GM21528 (cell line): ENCODE data around the gene ZSCAN32.

Experiments
- ATAC-seq: cut with Tn5 transposase; IDR thresholded peaks from one replicate; pipeline ENCODE4 v1.9.1; 2021; ENCODE audit warnings: mild to moderate bottlenecking, moderate library complexity; ENCODE audit not compliant: unreplicated experiment, low FRiP score

The ZSCAN32 gene

DNA sequence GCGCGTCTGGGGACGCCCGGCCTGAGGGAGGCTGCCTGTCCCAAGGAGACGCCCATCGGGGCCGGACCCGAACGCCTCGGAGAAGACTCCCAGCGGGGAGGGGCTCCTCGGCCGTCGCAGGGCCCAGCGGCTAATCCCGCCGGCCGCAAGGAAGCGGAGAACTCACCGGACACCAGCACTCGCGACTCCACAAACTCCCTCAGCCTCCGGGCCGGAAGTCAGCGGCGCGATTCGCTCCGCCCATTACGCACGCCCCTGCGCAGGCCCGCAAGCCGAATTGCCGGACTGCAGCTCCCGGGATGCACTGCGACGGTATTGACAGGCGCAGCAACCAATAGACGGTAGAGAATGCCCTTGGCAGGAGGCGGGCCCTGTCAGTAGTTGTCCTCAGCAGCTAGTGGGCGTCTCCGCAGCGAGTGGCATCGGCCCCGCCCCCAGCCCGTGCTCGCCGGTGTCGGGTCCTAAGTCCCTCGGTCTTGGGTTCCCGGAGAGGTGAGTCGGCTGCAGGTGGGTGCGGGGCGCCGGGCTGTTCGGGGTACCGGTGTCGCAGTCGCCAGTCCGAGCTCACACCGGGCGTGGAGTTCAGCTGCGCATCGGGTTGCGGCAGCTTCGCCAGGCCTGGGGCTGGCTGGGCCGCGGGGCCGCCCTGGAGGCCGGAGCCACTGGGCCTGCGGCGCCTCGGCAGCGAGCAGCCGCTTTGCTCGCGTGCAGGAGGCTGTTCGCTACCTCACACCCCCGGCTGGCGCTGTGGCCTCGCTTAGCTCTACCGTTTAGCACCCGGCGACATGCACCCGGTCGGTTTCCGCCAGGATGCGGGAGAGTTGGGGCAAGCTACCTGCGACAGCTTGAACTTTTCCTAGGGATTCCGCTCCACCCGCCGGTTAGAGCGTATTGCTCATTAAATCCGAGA lies at the start of gene ZSCAN32, which contains the start of gene ZNF174:
TSS of gene ZSCAN32 (minus strand) at position 226 of the 910 bp plus-strand sequence. CDS start 3,447 bp downstream, outside the sequence.
TSS of gene ZNF174 (plus strand) at position 437 of the 910 bp plus-strand sequence. CDS start 790 bp downstream, outside the sequence.
- ATAC-seq = peak; percentile 96

DNA sequence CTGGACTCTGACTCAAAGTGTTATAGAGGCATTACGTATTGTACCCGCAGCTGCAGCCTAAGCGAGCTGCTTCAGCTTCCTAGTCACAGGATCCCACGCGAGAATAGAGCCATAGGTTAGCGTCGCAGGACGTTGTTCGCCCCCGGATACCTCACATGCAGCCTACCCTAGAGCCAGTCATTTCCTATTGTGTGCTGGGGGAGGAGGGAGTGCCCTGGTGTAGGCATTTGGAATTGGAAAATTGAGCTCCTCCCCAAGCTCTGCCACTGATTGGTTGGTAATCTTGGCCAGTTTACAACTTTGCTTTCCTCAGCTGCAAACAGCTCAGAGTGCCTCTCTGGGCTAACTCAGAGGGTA lies 43.2 kb upstream of the ZSCAN32 start:
- ATAC-seq = no peak

DNA sequence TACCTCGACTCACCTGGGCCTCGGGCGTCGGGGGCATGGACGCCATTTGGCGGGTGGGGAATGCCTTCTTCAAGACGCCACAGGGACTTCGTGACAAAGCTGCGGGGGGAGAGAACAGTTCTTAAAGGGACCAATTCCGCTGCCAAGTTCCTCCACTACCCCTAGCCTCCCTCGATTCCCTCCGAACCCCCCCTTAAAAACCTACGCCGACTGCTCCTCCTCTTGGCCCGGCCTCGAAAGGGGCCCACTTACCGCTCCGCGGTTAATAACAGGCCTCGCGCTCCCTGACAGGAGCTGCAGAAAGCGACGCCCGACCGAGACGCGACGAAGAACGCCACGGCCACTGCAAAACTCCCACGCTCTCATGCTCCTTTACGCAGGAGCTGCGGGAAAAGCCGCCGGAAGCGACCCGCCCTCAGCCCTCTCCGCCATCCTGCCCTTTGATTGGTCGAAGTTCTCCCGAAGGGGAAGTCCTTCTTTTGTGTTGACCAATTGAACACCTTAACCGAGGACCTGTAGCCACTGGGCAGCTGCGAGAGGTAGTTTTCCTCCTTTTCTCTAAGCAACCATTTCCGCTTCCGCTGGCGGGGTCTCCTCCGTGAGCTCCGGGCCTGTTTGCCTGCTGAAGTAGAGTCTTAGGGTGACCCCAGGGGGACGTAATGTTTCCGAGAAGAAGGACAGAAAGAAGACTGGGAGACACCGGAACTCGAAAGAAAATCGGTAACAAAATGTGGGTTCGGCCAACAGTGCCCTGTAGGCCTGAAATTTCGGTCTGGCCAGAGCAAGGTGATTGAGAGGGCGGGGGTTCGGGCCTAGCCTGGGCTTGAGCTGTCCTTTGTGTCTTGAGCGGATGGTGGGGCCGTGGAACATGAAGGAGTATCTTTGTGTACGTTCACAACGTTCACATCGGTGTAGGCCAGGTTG lies 42.6 kb upstream of the ZSCAN32 start, which contains the start of the genes NAA60 and ZNF597:
TSS of gene NAA60 (plus strand) at position 573 of the 924 bp plus-strand sequence. CDS start 32,548 bp downstream, outside the sequence.
TSS of gene ZNF597 (minus strand) at position 397 of the 924 bp plus-strand sequence. CDS start at position 46, 351 bp downstream.
- no peak for ATAC-seq

DNA sequence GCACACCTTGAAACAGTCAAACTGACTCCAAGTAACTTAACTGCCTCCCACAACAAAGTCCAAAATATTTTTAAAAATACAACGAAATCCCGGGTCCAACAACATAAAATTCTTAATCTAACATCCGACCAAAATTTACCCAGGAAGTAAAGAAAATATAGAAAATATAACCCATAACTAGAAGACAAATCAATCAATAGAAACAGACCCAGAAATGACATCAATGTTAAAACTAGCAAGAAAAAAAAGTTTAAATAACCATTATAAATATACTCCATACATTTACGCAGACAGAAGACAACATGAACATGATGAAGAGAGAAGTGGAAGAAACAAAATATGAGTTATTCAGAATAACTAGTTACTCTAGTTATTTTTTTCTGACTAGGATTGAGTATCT lies 38.8 kb upstream of the ZSCAN32 start:
- no peak for ATAC-seq

DNA sequence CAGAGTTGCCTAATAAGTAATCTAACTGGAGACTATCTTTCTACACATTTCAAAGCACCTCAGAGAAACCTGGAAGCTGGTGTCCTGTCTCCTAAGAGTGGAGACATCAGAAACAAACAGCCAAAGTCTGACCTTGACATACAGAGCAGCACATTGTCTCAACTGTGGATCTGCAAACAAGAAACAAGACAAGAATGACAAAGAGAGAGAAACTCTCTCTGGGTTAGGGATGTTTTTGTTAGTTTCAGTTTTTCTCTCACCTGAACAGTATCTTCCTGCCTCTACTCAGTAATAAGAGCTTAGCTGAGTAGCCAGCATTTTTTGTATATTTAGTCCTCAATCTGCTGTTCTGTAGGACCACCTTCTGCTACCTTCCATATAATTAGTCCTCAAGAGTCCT lies 33.6 kb upstream of the ZSCAN32 start:
- ATAC-seq = no peak

DNA sequence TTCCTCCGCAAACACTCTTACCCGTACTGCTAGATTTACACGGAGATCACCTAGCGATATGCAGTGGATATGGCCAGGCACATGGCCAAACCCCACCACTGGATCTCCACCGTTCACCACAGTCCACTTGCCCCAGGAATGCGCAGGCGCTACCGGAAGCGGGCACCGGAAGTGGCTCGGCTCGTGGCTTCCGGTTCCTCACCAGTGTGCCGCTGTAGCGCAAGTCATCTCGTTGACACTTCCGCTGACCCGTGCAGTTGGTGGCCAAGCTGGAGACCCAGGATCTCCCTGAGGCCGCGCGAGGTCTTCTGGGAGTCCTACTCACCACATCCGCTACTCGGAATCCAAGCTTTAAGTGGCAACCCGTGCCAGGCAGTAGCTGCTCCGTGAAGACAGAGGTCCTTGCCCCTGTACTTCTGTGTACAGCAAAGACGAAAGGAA lies 31.0 kb upstream of the ZSCAN32 start:
- ATAC-seq = no peak

DNA sequence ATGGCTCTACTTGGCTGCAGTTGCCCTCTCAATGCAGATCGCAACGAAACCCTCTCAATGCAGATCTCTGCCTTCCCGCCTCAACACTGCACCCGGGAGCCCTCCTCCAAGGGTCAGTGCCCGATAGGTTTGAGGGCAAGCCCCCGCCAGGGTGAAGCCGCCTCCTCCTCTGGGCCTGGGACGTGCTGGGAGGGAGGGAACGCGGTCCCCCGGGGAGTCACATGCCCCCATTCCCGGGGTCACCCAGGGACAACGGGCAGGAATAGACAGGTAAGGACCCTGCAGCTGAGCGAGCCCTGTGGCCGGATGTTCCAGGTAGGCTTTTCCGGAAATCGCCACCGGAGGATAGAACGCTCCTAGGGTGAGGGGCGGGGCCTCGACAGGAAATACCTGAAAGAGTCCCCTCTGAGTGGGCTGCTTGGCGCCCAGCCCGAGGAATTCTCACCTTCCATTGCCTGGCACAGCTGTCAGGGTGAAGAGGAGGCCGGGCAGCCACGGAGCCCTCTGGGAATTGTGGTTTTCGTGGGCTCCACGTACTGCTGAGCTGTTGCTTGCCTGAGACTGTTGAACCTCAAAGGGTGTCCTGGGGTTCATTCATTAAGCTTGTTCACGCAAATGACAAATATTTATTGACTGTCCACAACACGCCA lies 13.1 kb upstream of the ZSCAN32 start:
- ATAC-seq = no peak

DNA sequence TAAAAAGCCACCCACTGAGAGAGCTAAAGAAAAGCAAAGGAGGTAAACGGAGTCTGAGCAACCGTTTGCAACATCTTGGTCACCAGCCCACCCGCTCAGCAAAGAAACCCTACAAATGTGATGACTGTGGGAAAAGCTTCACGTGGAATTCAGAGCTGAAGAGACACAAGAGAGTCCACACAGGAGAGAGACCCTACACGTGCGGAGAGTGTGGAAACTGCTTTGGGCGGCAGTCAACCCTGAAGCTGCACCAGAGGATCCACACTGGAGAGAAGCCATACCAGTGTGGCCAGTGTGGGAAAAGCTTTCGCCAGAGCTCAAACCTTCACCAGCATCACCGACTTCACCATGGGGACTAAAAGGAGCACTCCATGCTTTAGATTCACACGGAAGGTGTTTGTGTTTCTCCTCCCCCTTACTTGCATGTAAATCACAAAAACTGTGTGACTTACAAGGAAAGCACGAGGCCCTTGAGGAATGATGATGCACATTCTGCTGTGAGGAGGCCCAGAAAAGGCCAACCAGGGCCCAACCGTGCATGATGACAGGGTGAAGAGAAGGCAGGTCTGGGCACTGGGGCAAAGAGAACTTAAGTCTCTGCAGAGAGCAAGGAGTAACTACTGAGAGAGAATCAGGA lies 7.9 kb upstream of the ZSCAN32 start:
- no peak for ATAC-seq

DNA sequence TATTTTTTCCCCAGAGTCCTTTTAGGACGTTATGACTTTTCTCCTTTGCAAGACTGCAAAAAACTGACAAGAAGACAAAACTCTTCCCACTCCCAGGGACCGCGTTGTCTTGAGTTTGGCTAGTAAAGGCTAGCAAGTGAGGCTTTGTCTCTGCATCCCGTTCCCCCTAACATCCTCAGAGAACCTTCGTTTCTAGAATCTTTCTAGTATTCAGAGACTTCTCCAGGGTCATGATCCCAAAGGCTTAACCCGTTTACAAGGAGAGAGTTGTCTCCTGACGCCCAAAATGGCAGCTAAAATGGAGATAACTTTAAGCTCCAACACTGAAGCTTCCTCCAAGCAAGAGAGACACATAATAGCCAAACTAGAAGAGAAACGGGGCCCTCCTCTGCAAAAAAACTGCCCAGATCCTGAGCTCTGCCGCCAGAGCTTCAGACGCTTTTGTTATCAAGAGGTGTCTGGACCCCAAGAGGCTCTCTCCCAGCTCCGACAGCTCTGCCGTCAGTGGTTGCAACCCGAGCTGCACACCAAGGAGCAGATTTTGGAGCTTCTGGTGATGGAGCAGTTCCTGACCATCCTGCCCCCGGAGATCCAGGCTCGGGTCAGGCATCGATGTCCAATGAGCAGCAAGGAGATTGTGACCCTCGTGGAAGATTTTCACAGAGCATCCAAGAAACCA lies 1.1 kb upstream of the ZSCAN32 start:
- ATAC-seq = no peak

DNA sequence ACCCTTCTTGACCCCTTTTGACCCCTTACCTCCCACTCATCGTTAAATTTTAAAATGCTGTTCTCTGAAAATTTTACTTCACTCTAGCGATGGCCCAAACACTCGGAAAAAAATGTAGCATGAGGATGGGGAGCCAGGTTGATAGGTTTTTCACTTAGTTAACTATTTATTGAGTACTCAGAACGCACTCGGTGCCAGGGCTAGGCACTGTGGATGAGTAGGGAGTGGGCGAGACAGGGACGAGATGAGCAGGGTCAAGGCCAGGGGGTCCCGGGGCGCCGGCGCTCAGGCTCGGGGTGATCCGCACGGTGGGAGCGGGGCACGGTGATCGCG lies 392 bp downstream of the ZSCAN32 start:
- peak; percentile 39 for ATAC-seq

DNA sequence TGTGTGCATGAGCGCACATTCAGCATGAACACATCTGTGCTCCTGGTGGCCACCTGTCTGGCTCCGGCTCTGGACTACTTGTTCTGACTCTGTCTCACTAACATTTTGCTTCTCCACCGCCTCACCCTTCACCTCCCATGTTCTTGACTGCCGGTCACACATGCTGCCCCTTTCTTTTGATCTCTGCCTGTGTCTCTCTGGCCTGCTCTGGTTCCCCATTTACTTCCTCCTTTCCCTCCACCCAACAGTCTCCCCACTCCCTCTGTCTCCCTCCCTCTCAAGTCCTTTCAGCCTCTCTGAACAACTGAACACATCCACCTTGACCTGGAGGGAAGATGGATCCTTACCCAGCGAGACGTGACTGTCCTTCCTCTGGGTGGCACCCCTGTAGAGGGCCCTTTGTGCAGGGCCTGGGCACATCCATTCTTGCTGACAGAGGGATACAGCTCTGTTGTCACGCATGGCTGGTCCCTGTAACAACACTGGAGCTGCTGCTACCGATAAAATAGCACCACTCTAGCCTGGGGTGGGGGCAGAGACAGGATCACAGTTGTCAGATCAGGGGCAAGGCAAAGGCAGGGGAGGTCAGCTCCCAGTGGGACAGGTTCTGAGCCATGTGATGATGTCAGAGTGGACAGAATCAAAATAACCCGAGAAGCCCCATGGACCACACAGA lies 11.0 kb downstream of the ZSCAN32 start:
- no peak for ATAC-seq

DNA sequence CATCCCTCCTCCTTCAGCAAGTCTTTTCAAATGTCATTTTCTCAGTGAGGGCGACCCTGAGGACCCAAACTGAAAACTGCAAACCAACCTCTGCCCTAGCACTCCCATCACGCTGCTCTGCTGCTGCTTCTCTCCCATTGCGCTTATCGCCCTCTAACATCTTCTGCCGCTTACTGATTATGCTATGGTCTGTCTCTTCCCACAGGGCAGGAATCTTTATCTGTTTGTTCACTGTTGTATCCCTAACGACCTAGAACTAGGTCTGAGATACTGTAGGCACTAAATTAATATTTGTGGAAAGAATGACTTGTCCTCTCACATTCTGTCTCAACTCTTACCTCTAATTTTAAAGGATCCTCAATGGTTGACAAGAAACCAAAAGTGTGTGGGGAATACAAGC lies 12.5 kb downstream of the ZSCAN32 start:
- ATAC-seq = no peak

DNA sequence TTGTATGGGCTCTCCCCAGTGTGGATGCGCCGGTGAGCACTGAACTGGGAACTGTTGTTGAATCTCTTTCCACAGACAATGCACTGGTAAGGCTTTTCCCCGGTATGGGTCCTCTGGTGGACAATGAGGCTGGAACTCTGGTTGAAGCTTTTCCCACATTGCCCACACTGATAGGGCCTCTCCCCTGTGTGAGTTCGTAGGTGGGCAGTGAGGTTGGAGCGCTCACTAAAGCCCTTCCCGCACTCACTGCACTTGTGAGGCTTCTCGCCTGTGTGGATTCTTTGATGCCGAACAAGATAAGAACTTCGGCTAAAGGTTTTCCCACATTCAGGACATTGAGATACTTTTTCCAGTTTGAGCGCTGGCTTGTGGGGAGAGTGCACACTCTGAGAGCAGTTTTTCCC lies 17.8 kb downstream of the ZSCAN32 start:
- ATAC-seq = no peak

DNA sequence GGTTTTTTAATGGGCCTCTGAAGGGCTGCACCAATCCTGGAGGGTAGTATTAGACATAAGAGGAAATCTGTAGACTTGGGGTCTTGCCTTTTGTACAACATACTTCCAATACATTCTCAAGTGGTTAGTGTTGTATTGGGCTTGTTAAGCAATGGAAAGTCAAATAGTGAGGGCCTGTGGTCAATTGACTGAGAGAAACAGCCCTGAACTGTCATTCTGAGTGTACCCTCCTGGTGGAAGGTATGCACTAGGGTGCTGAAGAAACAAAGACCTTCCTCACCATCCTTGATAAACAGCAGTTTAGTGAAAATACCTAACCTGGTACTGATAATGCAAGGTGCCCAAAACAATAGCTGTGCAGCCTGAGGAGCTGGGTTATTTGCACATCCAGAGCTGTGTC lies 22.9 kb downstream of the ZSCAN32 start:
- no peak for ATAC-seq

DNA sequence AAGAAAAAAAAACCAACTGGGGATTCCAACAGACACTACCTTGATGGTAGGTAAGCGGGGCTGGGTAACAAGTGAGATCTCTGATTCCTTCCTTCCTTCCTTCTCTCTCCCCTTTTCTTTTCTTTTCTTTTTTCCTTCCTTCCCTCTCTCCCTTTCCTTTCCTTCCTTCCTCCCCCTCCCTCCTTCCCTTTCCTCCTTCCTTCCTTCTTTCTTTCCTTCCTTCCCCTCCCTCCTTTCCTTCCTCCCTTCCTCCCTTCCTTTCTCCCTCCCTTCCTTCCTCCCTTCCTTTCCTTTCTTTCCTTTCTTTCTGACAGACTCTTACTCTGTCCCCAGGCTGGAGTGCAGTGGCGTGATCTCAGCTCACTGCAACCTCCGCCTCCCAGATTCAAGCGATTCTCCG lies 25.1 kb downstream of the ZSCAN32 start:
- ATAC-seq = no peak

DNA sequence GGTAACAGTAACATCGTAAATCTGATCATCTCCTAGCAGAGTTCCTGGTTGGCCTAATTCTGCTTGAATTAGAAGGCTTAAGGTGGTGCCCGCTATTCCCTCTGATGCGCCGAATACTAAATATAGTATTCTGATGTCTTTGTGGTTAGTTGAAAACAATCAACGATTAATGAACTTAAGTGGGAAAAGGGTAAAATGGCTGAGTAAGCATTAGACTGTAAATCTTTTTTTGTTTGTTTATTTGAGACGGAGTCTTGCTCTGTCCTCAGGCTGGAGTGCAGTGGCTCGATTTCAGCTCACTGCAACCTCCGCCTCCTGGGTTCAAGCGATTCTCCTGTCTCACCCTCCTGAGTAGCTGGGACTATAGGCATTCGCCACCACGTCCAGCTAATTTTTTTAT lies 31.7 kb downstream of the ZSCAN32 start:
- ATAC-seq = no peak

DNA sequence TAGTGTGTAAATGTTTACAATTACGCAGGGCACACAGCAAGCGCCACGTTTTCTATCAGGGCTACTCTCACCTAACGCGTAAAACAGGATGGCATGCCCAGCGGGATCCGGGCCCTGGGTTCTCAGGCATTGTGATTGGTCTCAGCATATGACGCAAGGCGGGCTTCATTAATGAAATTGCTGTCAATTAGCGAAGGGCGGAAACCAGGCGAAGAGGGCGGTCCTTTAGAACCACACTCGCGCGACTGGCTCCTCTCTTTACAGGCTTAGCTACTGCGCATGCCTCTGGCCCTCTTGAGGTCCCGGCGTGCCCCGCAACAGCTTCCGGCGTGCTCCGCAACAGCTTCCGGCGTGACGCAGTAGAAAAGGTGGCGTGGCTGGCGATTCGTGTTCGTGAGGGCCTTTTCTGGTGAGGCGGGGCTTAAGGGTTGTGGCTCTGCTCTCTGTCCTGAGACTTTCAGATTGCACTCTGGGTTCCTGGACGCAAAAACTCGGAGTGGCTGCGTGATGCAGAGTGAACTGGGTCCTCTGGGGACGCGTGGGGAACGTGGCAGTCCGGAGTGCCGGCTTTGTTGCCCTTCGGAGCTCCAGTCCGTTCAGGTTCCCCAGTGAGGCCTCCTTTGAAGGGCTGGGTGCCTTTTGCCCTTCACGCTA lies 35.9 kb downstream of the ZSCAN32 start:
- peak; percentile 86 for ATAC-seq

DNA sequence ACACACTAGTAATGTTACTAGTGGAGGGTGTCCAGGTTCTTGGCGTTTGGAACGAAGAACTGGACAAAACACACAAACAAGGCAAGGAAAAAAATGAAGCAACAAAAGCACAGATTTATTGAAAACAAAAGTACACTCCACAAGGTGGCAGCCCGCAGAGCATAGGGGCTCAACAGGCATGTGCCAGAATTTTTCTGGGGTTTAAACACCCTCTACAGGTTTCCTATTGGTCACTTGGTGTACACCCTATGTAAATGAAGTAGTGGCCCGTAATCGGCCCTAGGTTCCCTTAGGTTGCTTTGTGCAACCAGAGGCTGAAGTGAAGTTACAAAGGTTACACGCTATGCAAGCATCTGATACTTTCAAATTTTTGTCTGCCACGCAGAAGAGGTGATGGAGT lies 37.0 kb downstream of the ZSCAN32 start:
- ATAC-seq = no peak
